Mesenchymal stem cell (in vitro differentiated cells and primary cell): ENCODE results near the gene ZCWPW1.
A peak's percentile ranks its signal among the peaks of the same experiment; 100 is the strongest.

Source experiments
- DNase-seq: peaks from one replicate; pipeline ENCODE4 v3.0.0-alpha.2; 2013
- H2AFZ ChIP-seq: one replicate; pipeline ENCODE4 v1.6.1; 2013; ENCODE audit warnings: low read depth, mild to moderate bottlenecking, control low read depth, inconsistent platforms, low read length, moderate library complexity
- H2AK5ac ChIP-seq: 2 replicates; pipeline ENCODE4 v1.6.1; 2013; ENCODE audit warnings: low read length, moderate library complexity, mild to moderate bottlenecking, inconsistent platforms; ENCODE audit not compliant: severe bottlenecking
- H2BK120ac ChIP-seq: one replicate; pipeline ENCODE4 v1.6.1; 2013; ENCODE audit warnings: low read depth, mild to moderate bottlenecking, inconsistent platforms, low read length, moderate library complexity
- H2BK12ac ChIP-seq, 2 experiments: one replicate each; pipeline ENCODE4 v1.6.1; 2013; ENCODE audit warnings: inconsistent platforms in 2 of 2, low read length in 2 of 2, mild to moderate bottlenecking in 2 of 2, moderate library complexity in 2 of 2, control low read depth in 1 of 2
- H2BK15ac ChIP-seq: one replicate; pipeline ENCODE4 v1.6.1; 2013; ENCODE audit warnings: mild to moderate bottlenecking, low read depth, inconsistent platforms; ENCODE audit not compliant: poor library complexity, severe bottlenecking
- H2BK5ac ChIP-seq: 2 replicates; pipeline ENCODE4 v1.6.1; 2013; ENCODE audit warnings: low read depth, mild to moderate bottlenecking, low read length, control low read depth, inconsistent platforms; ENCODE audit not compliant: poor library complexity, severe bottlenecking
- H3K14ac ChIP-seq, 2 experiments: one replicate each; pipeline ENCODE4 v1.6.1; 2013; ENCODE audit warnings: inconsistent platforms in 2 of 2, low read length in 2 of 2, control low read depth in 1 of 2, mild to moderate bottlenecking in 1 of 2, moderate library complexity in 1 of 2
- H3K18ac ChIP-seq, 2 experiments: one replicate each; pipeline ENCODE4 v1.6.1; 2013; ENCODE audit warnings: inconsistent platforms in 2 of 2, low read length in 2 of 2, control low read depth in 1 of 2, low read depth in 1 of 2, mild to moderate bottlenecking in 1 of 2
- H3K23ac ChIP-seq, 2 experiments: one replicate each; pipeline ENCODE4 v1.6.1; 2013; ENCODE audit warnings: inconsistent platforms in 2 of 2, low read length in 2 of 2, mild to moderate bottlenecking in 2 of 2, moderate library complexity in 2 of 2, control low read depth in 1 of 2
- H3K27ac ChIP-seq: 2 replicates; pipeline ENCODE4 v1.5.1; 2013; ENCODE audit warnings: mild to moderate bottlenecking, moderate library complexity, low read length, control low read depth, inconsistent platforms; ENCODE audit not compliant: poor library complexity, severe bottlenecking
- H3K27me3 ChIP-seq, 2 experiments: 2 replicates each; pipeline versions ENCODE4 v1.6.1 to v1.7.0; 2013; ENCODE audit warnings: low read length in 2 of 2, mild to moderate bottlenecking in 2 of 2, moderate library complexity in 2 of 2, control low read depth in 1 of 2, inconsistent platforms in 1 of 2; ENCODE audit not compliant: control insufficient read depth in 1 of 2, insufficient read depth in 1 of 2
- H3K36me3 ChIP-seq, 2 experiments: 2 replicates each; pipeline versions ENCODE4 v1.6.1 to v1.7.0; 2013; ENCODE audit warnings: low read length in 2 of 2, control low read depth in 1 of 2, inconsistent platforms in 1 of 2, low read depth in 1 of 2, mild to moderate bottlenecking in 1 of 2; ENCODE audit not compliant: insufficient read depth in 2 of 2, control insufficient read depth in 1 of 2
- H3K4ac ChIP-seq, 2 experiments: one replicate each; pipeline ENCODE4 v1.6.1; 2013; ENCODE audit warnings: inconsistent platforms in 2 of 2, low read length in 2 of 2, mild to moderate bottlenecking in 2 of 2, moderate library complexity in 2 of 2, control low read depth in 1 of 2, low read depth in 1 of 2
- H3K4me1 ChIP-seq: 2 replicates; pipeline ENCODE4 v1.6.1; 2013; ENCODE audit warnings: low read depth, low read length, control low read depth; ENCODE audit not compliant: control insufficient read depth, insufficient read depth
- H3K4me2 ChIP-seq: 2 replicates; pipeline ENCODE4 v1.6.1; 2013; ENCODE audit warnings: low read length, mild to moderate bottlenecking, inconsistent platforms; ENCODE audit not compliant: poor library complexity, severe bottlenecking
- H3K4me3 ChIP-seq, 2 experiments: 2 replicates each; pipeline versions ENCODE4 v1.5.1 to v1.7.0; 2013; ENCODE audit warnings: low read length in 2 of 2, mild to moderate bottlenecking in 2 of 2, control low read depth in 1 of 2, low read depth in 1 of 2; ENCODE audit not compliant: insufficient read depth in 1 of 2
- H3K79me1 ChIP-seq: replicated peaks from 2 replicates; pipeline ENCODE4 v1.6.1; 2013; ENCODE audit warnings: mild to moderate bottlenecking, control low read depth, low read length, inconsistent platforms; ENCODE audit not compliant: poor library complexity, severe bottlenecking
- H3K9ac ChIP-seq: 2 replicates; pipeline ENCODE4 v1.7.0; 2013; ENCODE audit warnings: mild to moderate bottlenecking, low read length, moderate library complexity
- H3K9me3 ChIP-seq: 2 replicates; pipeline ENCODE4 v1.7.0; 2013; ENCODE audit warnings: mild to moderate bottlenecking, low read length; ENCODE audit not compliant: control insufficient read depth
- H4K8ac ChIP-seq: one replicate; pipeline ENCODE4 v1.6.1; 2013; ENCODE audit warnings: inconsistent platforms, mild to moderate bottlenecking, low read length, moderate library complexity
- H4K91ac ChIP-seq: one replicate; pipeline ENCODE4 v1.6.1; 2013; ENCODE audit warnings: mild to moderate bottlenecking, low read length, inconsistent platforms
- WGBS: methylation state at CpG from one replicate; pipeline ENCODE4 v1.1.7; 2013; ENCODE audit warnings: mixed read lengths; 5-methylcytosine and 5-hydroxymethylcytosine counted together

ZCWPW1 gene

GRCh38 chr7:100464210-100464660 lies 35.7 kb upstream of the ZCWPW1 start, which contains the start of gene SPACDR:
Gene SPACDR, minus strand, starts transcription at chr7:100464260. Its CDS starts 235 bp downstream, at chr7:100464025.
- peak within 1 kb of the TSS; percentile 38 for H3K9ac ChIP-seq
- DNase-seq: no peak
- H2BK15ac ChIP-seq: no peak within 1 kb of the TSS
- no peak within 1 kb of the TSS for H3K27ac ChIP-seq
- peak within 1 kb of the TSS; percentile 47 for H4K8ac ChIP-seq
- H2BK120ac ChIP-seq: peak within 1 kb of the TSS; percentile 0
- H3K79me1 ChIP-seq: peaks cover 17% of the 10 kb centered on the region
- no peak within 1 kb of the TSS for H3K4me3 ChIP-seq
- H3K4me1 ChIP-seq: peaks cover 16% of the 10 kb centered on the region
- peaks cover 41 to 44% of the 10 kb centered on the region in 2 experiments for H3K36me3 ChIP-seq
- peak within 1 kb of the TSS in 1 of 2 experiments; percentile 9 for H3K18ac ChIP-seq
- no peak within 1 kb of the TSS for H2BK12ac ChIP-seq
- H3K4ac ChIP-seq: no peak within 1 kb of the TSS
- no peaks in the 10 kb centered on the region for H3K9me3 ChIP-seq
- no peak within 1 kb of the TSS for H4K91ac ChIP-seq
- no peak within 1 kb of the TSS for H3K4me2 ChIP-seq
- H2BK5ac ChIP-seq: no peak within 1 kb of the TSS
- peak within 1 kb of the TSS in 1 of 2 experiments; percentile 1 for H3K23ac ChIP-seq
- peak within 1 kb of the TSS in 1 of 2 experiments; percentile 64 for H3K14ac ChIP-seq
- H3K27me3 ChIP-seq: no peaks in the 10 kb centered on the region
- H2AFZ ChIP-seq: no peak within 1 kb of the TSS
- 65% methylated on average over 7 of the region's 7 CpGs for WGBS
- no peak within 1 kb of the TSS for H2AK5ac ChIP-seq

- H2BK15ac ChIP-seq: no peak overlapping the region
- H3K4me1 ChIP-seq: peaks cover 2% of the 10 kb centered on the region
- no peak overlapping the region for H4K91ac ChIP-seq
- H2BK120ac ChIP-seq: no peak overlapping the region
- no peak overlapping the region for H2BK5ac ChIP-seq
- no peaks in the 10 kb centered on the region for H3K27me3 ChIP-seq
- WGBS: 92% methylated on average over 6 of the region's 6 CpGs
- no peak overlapping the region for H2AK5ac ChIP-seq
- peaks cover 19 to 34% of the 10 kb centered on the region in 2 experiments for H3K36me3 ChIP-seq
- no peak overlapping the region for H3K4me3 ChIP-seq
- no peak overlapping the region for H2AFZ ChIP-seq
- no peak for DNase-seq
- no peak overlapping the region for H3K9ac ChIP-seq
- no peak overlapping the region for H3K23ac ChIP-seq
- no peak overlapping the region for H3K4ac ChIP-seq
- no peaks in the 10 kb centered on the region for H3K9me3 ChIP-seq
- H3K18ac ChIP-seq: no peak overlapping the region
- no peak overlapping the region for H3K27ac ChIP-seq
- no peak overlapping the region for H2BK12ac ChIP-seq
- no peak overlapping the region for H3K14ac ChIP-seq
- no peak overlapping the region for H4K8ac ChIP-seq
- no peak overlapping the region for H3K4me2 ChIP-seq
- H3K79me1 ChIP-seq: no peaks in the 10 kb centered on the region
Observed at GRCh38 chr7:100457033-100457432, 28.5 kb upstream of the ZCWPW1 start.

GRCh38 chr7:100456562-100456961 lies 28.1 kb upstream of the ZCWPW1 start:
- WGBS: 89% methylated on average over 12 of the region's 14 CpGs
- Histone ChIP-seq H2AFZ (no peak overlapping the region), H3K9ac (no peak overlapping the region), H2BK5ac (no peak overlapping the region), H3K27me3 (no peaks in the 10 kb centered on the region), H2BK120ac (no peak overlapping the region), H3K4me2 (no peak overlapping the region), H3K4me1 (peaks cover 2% of the 10 kb centered on the region), H3K4me3 (no peak overlapping the region), H3K9me3 (no peaks in the 10 kb centered on the region), H3K27ac (no peak overlapping the region), H3K36me3 (peaks cover 15 to 34% of the 10 kb centered on the region in 2 experiments), H2BK15ac (no peak overlapping the region), H3K4ac (no peak overlapping the region), H4K8ac (no peak overlapping the region), H3K14ac (no peak overlapping the region), H2AK5ac (no peak overlapping the region), H3K79me1 (no peaks in the 10 kb centered on the region), H4K91ac (no peak overlapping the region), H3K23ac (no peak overlapping the region), H3K18ac (no peak overlapping the region), H2BK12ac (no peak overlapping the region)
- no peak for DNase-seq

- no peaks in the 10 kb centered on the region for H3K79me1 ChIP-seq
- no peak overlapping the region for H3K27ac ChIP-seq
- H3K27me3 ChIP-seq: no peaks in the 10 kb centered on the region
- H3K4ac ChIP-seq: no peak overlapping the region
- DNase-seq: no peak
- H2AFZ ChIP-seq: no peak overlapping the region
- H2BK15ac ChIP-seq: no peak overlapping the region
- H4K91ac ChIP-seq: no peak overlapping the region
- H3K9ac ChIP-seq: no peak overlapping the region
- no peak overlapping the region for H3K18ac ChIP-seq
- no peaks in the 10 kb centered on the region for H3K9me3 ChIP-seq
- H3K14ac ChIP-seq: no peak overlapping the region
- H3K4me3 ChIP-seq: no peak overlapping the region
- no peak overlapping the region for H4K8ac ChIP-seq
- H2BK12ac ChIP-seq: no peak overlapping the region
- no peak overlapping the region for H2AK5ac ChIP-seq
- no peak overlapping the region for H2BK5ac ChIP-seq
- 96% methylated on average over 3 of the region's 3 CpGs for WGBS
- H3K23ac ChIP-seq: no peak overlapping the region
- H3K36me3 ChIP-seq: peaks cover 7 to 22% of the 10 kb centered on the region in 2 experiments
- peaks cover 8% of the 10 kb centered on the region for H3K4me1 ChIP-seq
- no peak overlapping the region for H3K4me2 ChIP-seq
- no peak overlapping the region for H2BK120ac ChIP-seq
Observed at GRCh38 chr7:100455206-100455605, 26.7 kb upstream of the ZCWPW1 start.
